OCI-LY1 (cell line): ENCODE measurements around the gene TMPRSS3.

Experiments
- H2AFZ ChIP-seq: fragments of 200-600 bp; sonication (generic), shearing (Covaris generic); 2 replicates; pipeline ENCODE4 v1.6.0; 2014; ENCODE audit warnings: antibody characterized with exemption, mild to moderate bottlenecking, low read length
- H3F3A ChIP-seq: fragments of 200-600 bp; sonication (generic), shearing (Covaris generic); 2 replicates; pipeline ENCODE4 v1.6.0; 2014; ENCODE audit warnings: mild to moderate bottlenecking, antibody characterized with exemption, low read length, moderate library complexity; ENCODE audit not compliant: insufficient read depth
- H3K27ac ChIP-seq: fragments of 200-600 bp; sonication (generic); 2 replicates; pipeline ENCODE4 v1.5.1; 2014; ENCODE audit warnings: low read length, mixed run types, mild to moderate bottlenecking, low read depth; ENCODE audit not compliant: poor library complexity, severe bottlenecking
- H3K27me3 ChIP-seq: fragments of 200-600 bp; sonication (generic); 2 replicates; pipeline ENCODE4 v1.6.0; 2014; ENCODE audit warnings: antibody characterized with exemption, mild to moderate bottlenecking, low read length, moderate library complexity; ENCODE audit not compliant: insufficient read depth
- H3K36me3 ChIP-seq: fragments of 200-600 bp; sonication (generic); 2 replicates; pipeline ENCODE4 v1.6.1; 2014; ENCODE audit warnings: mild to moderate bottlenecking, antibody characterized with exemption, low read length, moderate library complexity, mixed read lengths; ENCODE audit not compliant: insufficient read depth
- H3K4me1 ChIP-seq: fragments of 200-600 bp; sonication (generic); 2 replicates; pipeline ENCODE4 v1.5.1; 2014; ENCODE audit warnings: mild to moderate bottlenecking, low read length, moderate library complexity; ENCODE audit not compliant: insufficient read depth, severe bottlenecking
- H3K4me2 ChIP-seq: fragments of 200-600 bp; sonication (generic), shearing (Covaris generic); 2 replicates; pipeline ENCODE4 v1.6.1; 2014; ENCODE audit warnings: low read length
- H3K4me3 ChIP-seq: fragments of 200-600 bp; sonication (generic); 2 replicates; pipeline ENCODE4 v1.5.1; 2014; ENCODE audit warnings: low read length, low read depth, mild to moderate bottlenecking, mixed read lengths; ENCODE audit not compliant: poor library complexity, severe bottlenecking
- H3K79me2 ChIP-seq: fragments of 200-600 bp; shearing (Covaris generic); 2 replicates; pipeline ENCODE4 v1.6.1; 2016; ENCODE audit warnings: mixed run types, low read length, mixed read lengths; ENCODE audit not compliant: insufficient read depth
- H3K9ac ChIP-seq: fragments of 200-600 bp; sonication (generic), shearing (Covaris generic); 2 replicates; pipeline ENCODE4 v1.6.1; 2014; ENCODE audit warnings: mild to moderate bottlenecking, low read length, mixed read lengths
- H3K9me2 ChIP-seq: fragments of 200-600 bp; sonication (generic), shearing (Covaris generic); 2 replicates; pipeline ENCODE4 v1.6.1; 2014; ENCODE audit warnings: low read depth, mild to moderate bottlenecking, low read length, mixed read lengths
- H3K9me3 ChIP-seq: fragments of 200-600 bp; shearing (Covaris generic); 2 replicates; pipeline ENCODE4 v1.6.1; 2014; ENCODE audit warnings: low read length, mixed read lengths
- H4K20me1 ChIP-seq: fragments of 200-600 bp; sonication (generic), shearing (Covaris generic); 2 replicates; pipeline ENCODE4 v1.6.0; 2016; ENCODE audit warnings: mild to moderate bottlenecking, low read length; ENCODE audit not compliant: insufficient read depth
- CTCF ChIP-seq: fragments of 200-600 bp; sonication (generic), shearing (Covaris generic); IDR thresholded peaks from 2 replicates; pipeline ENCODE4 v1.5.1; 2017; ENCODE audit warnings: mild to moderate bottlenecking, antibody characterized with exemption, low read length, moderate library complexity, mixed read lengths
- EZH2 ChIP-seq: fragments of 200-600 bp; sonication (generic), shearing (Covaris generic); IDR thresholded peaks from 2 replicates; pipeline ENCODE4 v1.8.0; 2017; ENCODE audit warnings: borderline replicate concordance, mixed run types, mild to moderate bottlenecking, antibody characterized with exemption, low read length, moderate library complexity, mixed read lengths

Gene TMPRSS3

DNA sequence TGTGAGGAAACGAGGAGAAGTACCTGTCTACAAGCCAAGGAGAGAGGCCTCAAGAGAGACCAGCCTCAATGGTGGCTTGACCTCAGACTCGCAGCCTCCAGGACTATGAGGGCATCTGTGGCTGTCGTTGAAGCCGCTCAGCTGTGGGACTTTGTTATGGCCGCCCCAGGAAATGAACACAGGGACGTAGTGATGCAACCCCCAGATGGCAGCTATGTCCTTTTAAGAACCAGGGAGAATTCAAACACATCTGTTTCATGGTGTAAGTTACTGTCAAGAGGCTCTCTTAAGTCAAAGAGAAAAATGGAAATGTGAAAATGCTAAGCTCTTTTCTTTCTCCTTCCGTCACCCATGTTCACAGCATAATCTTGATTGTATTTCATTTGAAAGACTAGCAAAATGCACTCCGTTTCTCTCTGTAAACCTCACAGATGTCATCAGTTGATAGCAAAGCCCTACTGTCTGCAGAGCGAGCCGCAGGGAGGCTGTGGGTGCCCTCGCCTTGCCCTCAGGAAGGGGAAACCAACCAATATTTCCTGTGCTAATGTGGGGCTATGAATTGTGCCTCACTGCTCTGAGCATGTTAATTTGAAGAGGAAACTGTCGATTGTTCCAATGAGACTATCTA lies 29.2 kb upstream of the TMPRSS3 start:
- H3K9ac ChIP-seq, result no peak overlapping the region
- H3K27me3 ChIP-seq, result no peaks in the 10 kb centered on the region
- TF ChIP-seq EZH2 (no peak), CTCF (no peak)
- no peaks in the 10 kb centered on the region for H3K4me1 ChIP-seq
- no peak overlapping the region for H3K27ac ChIP-seq
- no peaks in the 10 kb centered on the region for H3F3A ChIP-seq
- no peak overlapping the region for H3K4me2 ChIP-seq
- H3K9me2 ChIP-seq, result no peaks in the 10 kb centered on the region
- no peak overlapping the region for H3K4me3 ChIP-seq
- no peaks in the 10 kb centered on the region for H4K20me1 ChIP-seq
- no peaks in the 10 kb centered on the region for H3K79me2 ChIP-seq
- no peaks in the 10 kb centered on the region for H3K36me3 ChIP-seq
- H2AFZ ChIP-seq, result no peak overlapping the region
- 0 out of 2 replicates have a peak, but pooled peaks cover under 1% of the 10 kb centered on the region for H3K9me3 ChIP-seq

- H4K20me1 ChIP-seq, result no peaks in the 10 kb centered on the region
- H3K4me2 ChIP-seq, result no peak overlapping the region
- TF ChIP-seq EZH2 (no peak), CTCF (no peak)
- no peaks in the 10 kb centered on the region for H3K79me2 ChIP-seq
- H3K27me3 ChIP-seq, result no peaks in the 10 kb centered on the region; the same call in 1 of the 2 replicates
- no peak overlapping the region for H3K27ac ChIP-seq
- no peaks in the 10 kb centered on the region for H3K9me2 ChIP-seq
- no peaks in the 10 kb centered on the region for H3F3A ChIP-seq
- no peak overlapping the region for H2AFZ ChIP-seq
- no peak overlapping the region for H3K4me3 ChIP-seq
- no peak overlapping the region for H3K9ac ChIP-seq
- H3K36me3 ChIP-seq, result no peaks in the 10 kb centered on the region
- H3K9me3 ChIP-seq, result peaks cover 5% of the 10 kb centered on the region; the same call in 1 of the 2 replicates
- H3K4me1 ChIP-seq, result no peaks in the 10 kb centered on the region
Measured at GRCh38 chr21:42423685-42424084, 27.8 kb upstream of the TMPRSS3 start.

GRCh38 chr21:42423197-42423675 lies 27.4 kb upstream of the TMPRSS3 start:
- Histone ChIP-seq H3K36me3 (no peaks in the 10 kb centered on the region), H3K4me1 (no peaks in the 10 kb centered on the region), H3K4me3 (no peak overlapping the region), H3K9me3 (peaks cover 5% of the 10 kb centered on the region; the same call in 1 of the 2 replicates), H3K27me3 (peaks cover 2% of the 10 kb centered on the region), H3K27ac (no peak overlapping the region), H3K4me2 (no peak overlapping the region), H3F3A (no peaks in the 10 kb centered on the region), H4K20me1 (no peaks in the 10 kb centered on the region), H3K9me2 (no peaks in the 10 kb centered on the region), H2AFZ (no peak overlapping the region), H3K9ac (no peak overlapping the region), H3K79me2 (no peaks in the 10 kb centered on the region)
- no peak for TF ChIP-seq EZH2
- no peak for TF ChIP-seq CTCF
